GM21786 (cell line): ENCODE results near the gene ZKSCAN3.
A peak's percentile ranks its signal among the peaks of the same experiment; 100 is the strongest.
"Not testable (repeated sequence)": the region's sequence is repeated elsewhere in the genome, so short reads cannot be mapped to it uniquely, and the experiment has no call there.

Source experiments
- ATAC-seq: cut with Tn5 transposase; IDR thresholded peaks from one replicate; pipeline ENCODE4 v1.9.1; 2021; ENCODE audit not compliant: unreplicated experiment

The ZKSCAN3 gene

GRCh38 chr6:28371280-28371679, 21.5 kb downstream of the ZKSCAN3 start:
- ATAC-seq, result no peak

GRCh38 chr6:28371706-28372451, 22.1 kb downstream of the ZKSCAN3 start:
- ATAC-seq, result peak; percentile 74

DNA sequence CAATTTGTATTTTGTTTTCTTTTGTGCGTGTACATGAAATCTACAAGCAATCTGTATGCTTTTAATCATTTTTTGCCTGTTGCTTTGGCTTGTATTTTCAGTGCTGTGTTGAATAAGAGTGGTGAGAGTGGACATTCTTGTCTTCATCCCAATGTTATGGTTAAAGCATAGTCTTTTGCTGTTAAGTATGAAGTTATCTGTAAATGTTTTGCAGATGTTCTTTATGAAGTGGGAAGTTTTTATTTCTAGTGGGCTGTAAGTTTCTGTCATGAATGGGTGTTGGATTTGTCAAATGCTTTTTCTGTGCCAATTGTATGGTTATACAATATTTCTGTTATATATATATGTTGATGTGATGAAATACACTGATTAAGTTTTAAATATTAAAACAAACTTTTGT, 24.2 kb downstream of the ZKSCAN3 start:
- ATAC-seq, result no peak

- ATAC-seq, result no peak
Measured at GRCh38 chr6:28377879-28378278, 28.1 kb downstream of the ZKSCAN3 start.

GRCh38 chr6:28378644-28379043, 28.9 kb downstream of the ZKSCAN3 start:
- no peak for ATAC-seq

- ATAC-seq, result no peak
Measured at GRCh38 chr6:28380381-28380780, 30.6 kb downstream of the ZKSCAN3 start.

DNA sequence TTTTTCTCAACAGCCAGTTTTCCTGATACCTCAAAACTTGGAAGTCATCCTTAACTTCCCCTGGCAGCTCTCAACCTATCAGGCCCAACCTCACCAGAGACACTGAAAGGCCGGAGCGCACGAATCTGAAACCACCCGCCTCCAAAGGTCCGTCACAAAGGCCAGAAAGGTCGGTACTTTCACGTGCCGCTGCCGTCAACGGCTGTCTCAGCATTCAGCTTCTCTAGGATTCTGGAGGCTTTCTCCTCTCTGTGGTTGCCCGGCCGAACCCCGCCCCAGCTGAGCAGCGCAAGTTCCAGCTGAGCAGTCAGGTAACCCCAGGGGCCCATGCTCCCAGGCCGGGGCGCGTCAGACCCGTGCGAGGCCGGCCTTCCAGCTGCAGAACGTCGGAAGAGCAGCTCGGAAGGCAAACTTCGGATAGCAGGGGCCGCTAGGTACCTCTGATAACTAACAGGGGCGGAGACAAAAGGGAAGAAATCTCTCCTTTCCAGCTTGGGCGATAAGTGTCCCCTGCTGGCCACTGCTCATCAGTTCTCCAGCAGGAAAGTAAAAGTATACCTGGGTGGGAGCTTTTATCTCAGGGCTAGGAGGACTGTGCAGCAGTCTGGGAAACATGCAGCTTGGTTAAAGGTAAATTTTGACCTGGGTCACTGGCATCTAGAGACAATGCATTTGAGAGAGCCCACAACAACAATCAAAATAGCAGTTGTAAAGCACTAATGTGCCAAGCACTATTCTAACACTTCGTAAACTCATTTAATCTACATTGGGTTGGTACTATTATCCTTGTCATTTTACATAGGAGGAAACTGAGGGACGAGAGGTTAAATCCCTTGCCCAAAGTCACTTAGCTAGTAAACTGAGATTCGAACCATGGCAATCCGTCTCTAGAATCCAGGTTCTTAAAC, 33.7 kb downstream of the ZKSCAN3 start:
- peak; percentile 85 for ATAC-seq

GRCh38 chr6:28384143-28384533, 34.4 kb downstream of the ZKSCAN3 start:
- no peak for ATAC-seq

GRCh38 chr6:28390688-28391087, 40.9 kb downstream of the ZKSCAN3 start:
- no peak for ATAC-seq

DNA sequence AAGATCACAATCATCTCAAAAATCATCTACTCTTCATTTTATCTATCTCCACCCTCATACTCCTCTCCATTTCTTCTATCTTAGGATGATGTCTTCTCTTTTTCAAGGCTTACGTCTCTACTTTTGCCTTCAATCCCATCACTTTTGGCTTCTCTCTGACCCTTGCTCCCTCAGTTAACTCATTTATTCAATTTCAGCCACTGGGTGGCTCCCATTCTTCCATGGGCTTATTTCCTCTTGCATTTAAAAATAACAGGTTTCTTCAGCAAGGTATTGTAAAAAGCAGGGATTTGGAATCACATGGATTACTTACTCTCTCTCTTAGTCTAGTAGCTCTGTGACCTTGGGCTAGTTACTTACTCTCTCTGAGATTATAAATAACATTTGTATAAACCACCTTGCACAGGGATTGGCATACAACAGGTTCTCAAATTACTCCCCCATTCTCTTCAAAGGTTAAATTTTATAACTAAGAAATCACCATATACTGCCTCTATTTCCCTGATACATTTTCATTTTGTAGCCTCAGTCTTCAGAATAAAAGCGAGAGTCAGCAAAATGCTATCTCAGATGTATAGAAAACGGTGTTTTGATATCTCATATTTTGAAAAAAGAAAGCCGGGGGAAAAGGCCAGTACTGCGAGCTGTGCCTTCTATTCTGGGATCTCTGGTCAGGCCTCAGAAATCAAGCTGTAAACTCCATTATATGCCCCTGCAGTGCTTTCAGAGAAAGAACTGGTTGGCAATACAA, 44.3 kb downstream of the ZKSCAN3 start:
- no peak for ATAC-seq

GRCh38 chr6:28395918-28396317, 46.2 kb downstream of the ZKSCAN3 start:
- no peak for ATAC-seq

DNA sequence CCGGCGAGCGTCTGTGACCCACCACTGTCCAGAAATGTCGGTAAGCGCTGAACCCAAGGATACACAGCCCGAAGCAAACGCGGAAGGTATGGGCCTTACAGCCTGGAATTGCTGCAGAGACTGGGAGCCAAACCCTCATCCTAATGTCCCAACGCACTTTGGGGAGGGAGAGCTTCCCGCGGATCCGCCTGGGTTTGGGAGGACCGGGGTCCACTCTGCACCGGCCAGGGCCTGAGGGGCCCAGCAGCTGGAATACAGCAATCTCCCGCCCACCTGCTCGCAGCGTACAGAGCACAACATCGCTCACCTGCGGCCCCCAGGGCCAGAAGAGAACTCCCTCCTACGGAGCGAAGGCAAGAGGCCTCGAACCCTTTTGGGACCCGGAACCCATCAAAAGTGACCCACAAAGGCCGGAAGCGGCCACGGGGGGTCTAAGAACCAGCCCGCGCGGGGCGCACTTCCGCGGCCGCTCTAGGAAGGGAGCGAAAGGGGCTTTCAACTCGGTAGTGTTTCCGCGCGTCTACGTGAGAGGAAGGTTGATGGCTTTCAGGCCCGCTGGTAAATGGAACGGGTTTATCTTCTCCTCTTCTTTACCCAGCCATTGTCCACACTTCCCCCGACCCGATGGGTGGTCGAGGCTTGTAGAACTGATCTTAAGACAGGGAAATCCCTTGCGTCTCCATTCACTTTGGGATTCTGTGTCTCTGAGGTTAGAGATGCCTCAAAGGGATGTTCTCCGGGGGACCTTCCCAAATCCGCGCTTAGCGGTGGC, 49.8 kb downstream of the ZKSCAN3 start, which contains the start of gene ZSCAN12:
Gene ZSCAN12 (minus strand): TSS at position 398 of the 772 bp plus-strand sequence. CDS start 1,342 bp downstream, outside the sequence.
- peak; percentile 80 for ATAC-seq

DNA sequence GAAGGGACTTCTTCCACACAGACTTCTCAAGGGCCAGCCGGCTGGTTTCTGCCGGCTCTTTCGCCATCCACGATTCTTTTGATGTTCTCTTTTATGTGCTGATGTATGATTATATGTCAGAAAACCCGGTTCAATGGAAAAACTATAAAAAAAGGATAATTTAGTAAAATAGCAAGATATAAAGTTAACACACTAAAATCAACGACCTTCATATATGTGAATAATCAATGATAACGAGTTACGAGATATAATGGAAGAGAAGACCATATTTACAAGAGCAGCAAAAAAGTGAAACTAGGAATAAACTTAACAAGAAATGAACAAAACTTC, 50.3 kb downstream of the ZKSCAN3 start:
- no peak for ATAC-seq

DNA sequence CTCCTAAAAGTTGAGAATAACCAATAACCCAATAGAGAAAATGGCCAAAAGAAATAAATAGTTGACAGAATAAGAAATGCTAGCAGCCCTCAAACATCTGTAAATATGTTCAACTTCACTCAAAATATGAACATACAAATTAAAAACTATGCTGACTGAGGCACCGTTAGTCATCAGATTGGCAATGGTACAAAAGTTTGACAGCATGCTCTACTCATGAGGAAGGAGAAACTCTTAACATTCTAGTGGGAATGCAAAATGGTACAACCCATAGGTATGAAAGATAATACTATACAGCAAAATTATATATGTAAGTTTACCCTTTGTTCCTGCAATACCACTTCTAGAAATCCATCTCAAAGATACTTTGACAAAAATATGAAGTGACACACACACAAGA, 51.4 kb downstream of the ZKSCAN3 start:
- no peak for ATAC-seq

DNA sequence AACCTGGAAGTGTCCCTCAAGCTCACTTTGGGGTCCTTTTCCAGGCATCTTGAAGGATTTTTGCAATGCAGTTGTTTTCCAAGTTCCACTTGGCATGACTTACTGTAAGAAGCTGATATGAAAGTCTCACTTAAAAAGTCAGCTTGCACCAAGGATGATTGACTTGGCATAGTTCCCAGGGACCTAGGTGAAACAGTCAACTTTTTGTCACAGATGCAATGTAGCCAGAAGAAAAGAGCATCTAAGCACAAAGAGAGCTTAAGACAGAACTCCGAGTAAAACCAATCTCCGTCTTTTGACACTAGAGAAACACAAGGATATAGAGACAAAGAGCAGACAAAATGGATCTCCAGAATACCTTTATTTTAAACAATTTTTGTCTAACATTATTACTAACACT, 52.5 kb downstream of the ZKSCAN3 start:
- ATAC-seq, result no peak

GRCh38 chr6:28403923-28404322, 54.2 kb downstream of the ZKSCAN3 start:
- not testable (repeated sequence) for ATAC-seq

DNA sequence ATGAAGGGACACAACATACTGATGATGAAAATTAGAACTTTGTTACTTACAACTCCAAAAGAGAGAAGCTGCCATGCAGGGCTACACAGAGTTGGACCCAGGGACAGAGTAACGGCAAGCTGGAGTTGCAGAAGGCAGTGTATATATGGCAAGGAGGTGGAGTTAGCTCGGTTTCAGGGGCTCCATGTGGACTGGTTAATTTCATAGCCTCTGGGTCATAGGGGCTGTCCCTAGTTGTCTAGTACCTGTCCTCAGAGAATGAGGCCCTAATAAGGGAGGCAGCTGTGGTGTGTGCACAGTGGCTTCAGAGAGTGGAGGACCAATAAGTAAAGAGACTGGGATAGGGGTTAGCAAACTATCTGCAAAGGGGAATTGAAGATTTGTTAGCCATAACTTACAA, 57.7 kb downstream of the ZKSCAN3 start:
- peak; percentile 64 for ATAC-seq

DNA sequence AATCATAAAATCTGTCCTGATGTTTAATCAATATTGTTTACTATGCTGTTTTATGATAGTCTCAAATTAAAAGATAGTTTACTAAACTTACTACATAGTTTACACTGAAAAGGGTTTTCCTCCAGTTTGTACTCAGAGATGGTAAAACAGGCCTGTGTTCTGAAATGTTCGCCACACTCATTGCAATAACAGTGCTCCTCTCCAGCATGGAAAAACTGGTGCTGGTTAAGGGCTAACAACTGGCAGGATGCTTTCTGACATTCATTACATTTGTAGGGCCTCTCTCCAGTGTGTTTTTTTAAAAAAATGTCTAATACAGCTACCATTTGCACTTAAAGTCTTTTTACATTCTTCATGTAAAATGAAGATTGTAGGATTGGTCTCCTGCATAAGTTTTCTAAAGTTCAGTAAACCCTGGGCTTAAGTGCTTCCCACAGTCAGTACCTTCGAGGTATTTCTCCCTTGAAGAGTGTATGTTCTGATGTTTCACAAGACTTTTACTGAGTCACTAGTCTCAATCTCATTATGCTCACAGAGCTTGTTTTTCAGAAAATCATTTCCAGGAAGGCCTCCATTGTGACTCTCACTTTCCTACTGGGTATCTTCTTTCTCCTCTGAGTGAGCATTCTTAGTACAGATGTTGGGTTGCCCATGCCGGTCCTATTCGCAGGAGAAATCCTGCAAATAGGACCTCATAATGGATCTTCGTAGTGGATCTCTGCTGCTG, 58.5 kb downstream of the ZKSCAN3 start:
- no peak for ATAC-seq

GRCh38 chr6:28410767-28411166, 61.0 kb downstream of the ZKSCAN3 start:
- no peak for ATAC-seq

DNA sequence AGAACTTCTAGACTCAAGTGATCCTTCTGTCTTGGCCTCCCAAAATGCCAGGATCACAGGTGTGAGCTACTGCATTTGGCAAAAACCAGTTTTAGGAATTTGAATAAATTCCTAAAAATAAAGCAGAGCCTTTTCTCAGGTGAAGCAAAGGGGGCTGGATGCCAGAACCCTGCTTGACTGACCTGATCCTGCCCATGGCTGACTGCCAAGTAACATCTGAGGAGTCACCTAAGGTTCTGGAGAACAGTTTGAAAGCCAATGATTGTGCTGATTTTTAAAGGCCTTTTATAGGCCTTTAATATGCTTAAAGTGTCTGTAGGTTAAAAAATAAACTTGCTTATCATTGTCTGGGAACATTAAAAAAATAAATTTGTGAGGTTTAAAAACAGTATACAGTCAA, 63.9 kb downstream of the ZKSCAN3 start:
- no peak for ATAC-seq
